OCI-LY1 (cell line): ENCODE results near the gene ITIH3.

ENCODE experiments used
- CTCF ChIP-seq: fragments of 200-600 bp; sonication (generic), shearing (Covaris generic); IDR thresholded peaks from 2 replicates; pipeline ENCODE4 v1.5.1; 2017; ENCODE audit warnings: mild to moderate bottlenecking, antibody characterized with exemption, low read length, moderate library complexity, mixed read lengths
- EZH2 ChIP-seq: fragments of 200-600 bp; sonication (generic), shearing (Covaris generic); IDR thresholded peaks from 2 replicates; pipeline ENCODE4 v1.8.0; 2017; ENCODE audit warnings: borderline replicate concordance, mixed run types, mild to moderate bottlenecking, antibody characterized with exemption, low read length, moderate library complexity, mixed read lengths

GRCh38 chr3:52816199-52816598 lies 21.6 kb downstream of the ITIH3 start:
- no peak for TF ChIP-seq EZH2
- TF ChIP-seq CTCF = no peak
